ENCODE measurements around the gene RASGEF1B. TPM values are rescaled to one million over a fixed set of nuclear protein-coding genes. Genes with fewer than 3 reads are reported as not detected.

Gene RASGEF1B
- total RNA-seq, 4 donors from 2014 or later: 4.0 to 14.7 (median 9.4) TPM

GRCh38 chr4:81512757-81513501, 41.2 kb upstream of the RASGEF1B start:
- no peaks in the 10 kb centered on the region for H3K9me3 ChIP-seq
- ATAC-seq: no peak
- H3K36me3 ChIP-seq: no peaks in the 10 kb centered on the region
- TF ChIP-seq POLR2AphosphoS5 (IDR thresholded peaks at IDR 0.05): no peak
- TF ChIP-seq CTCF (IDR thresholded peaks at IDR 0.05): no peak
- no peak for TF ChIP-seq EP300 (IDR thresholded peaks at IDR 0.05)
- no peak for TF ChIP-seq POLR2A (IDR thresholded peaks at IDR 0.05)
- H3K4me3 ChIP-seq: no peak overlapping the region
- peaks cover 0 to 5% (median 0%) of the 10 kb centered on the region in 3 donors for H3K4me1 ChIP-seq
- no peak overlapping the region for H3K27ac ChIP-seq
- no peaks in the 10 kb centered on the region for H3K27me3 ChIP-seq
- WGBS, 2 donors (ENCODE audit: low coverage in 1 of 2): 69 to 75% methylated on average over 3 to 4 of the region's 4 CpGs

DNA sequence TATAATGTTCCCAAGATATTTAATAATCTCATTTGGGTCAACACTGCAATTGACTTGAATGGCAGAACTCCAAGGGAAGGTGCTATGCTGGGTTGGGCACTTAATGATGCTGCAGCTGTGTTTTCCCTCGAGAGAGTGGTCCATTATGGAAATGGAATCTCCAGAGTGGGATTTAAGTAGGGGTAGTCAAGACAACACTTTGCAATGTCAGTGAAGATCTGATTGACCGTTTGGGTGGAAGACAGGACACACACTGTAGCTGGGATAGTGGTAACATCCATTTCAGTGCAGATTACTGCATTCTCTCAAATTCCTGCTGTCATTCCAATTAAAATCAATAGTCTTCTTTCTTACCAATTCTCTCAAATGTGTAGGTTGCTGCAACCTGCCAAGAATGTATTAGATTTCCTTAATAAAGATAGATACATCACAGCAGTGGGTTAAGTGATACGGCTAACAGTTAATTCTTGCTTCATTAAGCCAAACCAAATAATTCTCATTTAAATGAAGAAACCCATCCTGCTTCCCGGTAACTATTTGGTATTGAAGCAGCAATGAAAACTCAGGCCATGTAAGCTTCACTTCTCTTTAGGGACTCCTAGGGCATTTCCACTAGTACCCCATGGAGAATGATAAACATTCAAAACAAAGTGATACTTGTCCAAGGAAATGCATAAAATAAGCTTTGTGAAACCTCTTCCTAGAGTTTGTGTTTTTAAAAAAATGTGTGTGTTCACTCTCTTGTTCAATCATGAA, 40.5 kb upstream of the RASGEF1B start:
- no peak for ATAC-seq
- Histone ChIP-seq H3K27ac (no peak overlapping the region), H3K27me3 (no peaks in the 10 kb centered on the region), H3K36me3 (no peaks in the 10 kb centered on the region), H3K9me3 (no peaks in the 10 kb centered on the region), H3K4me1 (peaks cover 0 to 5% (median 0%) of the 10 kb centered on the region in 3 donors), H3K4me3 (no peak overlapping the region)
- TF ChIP-seq POLR2AphosphoS5 (IDR thresholded peaks at IDR 0.05) (no peak), CTCF (IDR thresholded peaks at IDR 0.05) (no peak), POLR2A (IDR thresholded peaks at IDR 0.05) (no peak), EP300 (IDR thresholded peaks at IDR 0.05) (no peak)
- WGBS, 2 donors (ENCODE audit: low coverage in 1 of 2): 67 to 76% methylated on average over 4 of the region's 4 CpGs

DNA sequence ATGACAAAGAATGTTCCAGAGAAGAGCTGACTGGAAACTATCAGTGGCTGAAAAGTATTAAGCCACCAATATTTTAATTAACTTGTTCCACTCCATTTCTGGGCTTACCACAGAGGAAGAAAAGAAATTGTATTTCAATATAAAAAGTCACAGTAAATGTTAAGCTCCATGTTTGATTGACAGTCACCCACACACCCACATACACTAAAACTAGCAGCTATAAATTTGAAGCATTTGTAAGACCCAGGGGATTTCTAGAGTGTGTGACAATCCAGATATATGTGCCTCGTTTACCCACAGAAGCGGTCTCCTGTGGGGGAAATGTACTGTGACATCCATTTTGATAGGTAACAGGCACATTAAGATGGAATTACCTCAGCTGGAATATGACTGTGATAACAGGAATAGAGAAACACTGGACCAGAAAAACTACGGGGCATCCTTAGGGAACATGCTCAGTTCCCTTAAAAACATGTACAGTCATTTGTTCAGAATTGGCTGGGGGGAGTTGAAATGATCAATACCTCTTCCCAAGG, 39.0 kb upstream of the RASGEF1B start:
- Histone ChIP-seq H3K9me3 (no peaks in the 10 kb centered on the region), H3K27me3 (no peaks in the 10 kb centered on the region), H3K36me3 (no peaks in the 10 kb centered on the region), H3K4me3 (no peak overlapping the region), H3K4me1 (peaks cover 0 to 5% (median 0%) of the 10 kb centered on the region in 3 donors), H3K27ac (no peak overlapping the region)
- WGBS, 2 donors (ENCODE audit: low coverage in 1 of 2): 64 to 100% methylated on average over 1 to 2 of the region's 3 CpGs
- no peak for ATAC-seq
- no peak for TF ChIP-seq POLR2AphosphoS5 (IDR thresholded peaks at IDR 0.05)
- no peak for TF ChIP-seq CTCF (IDR thresholded peaks at IDR 0.05)
- TF ChIP-seq POLR2A (IDR thresholded peaks at IDR 0.05): no peak
- TF ChIP-seq EP300 (IDR thresholded peaks at IDR 0.05): no peak

DNA sequence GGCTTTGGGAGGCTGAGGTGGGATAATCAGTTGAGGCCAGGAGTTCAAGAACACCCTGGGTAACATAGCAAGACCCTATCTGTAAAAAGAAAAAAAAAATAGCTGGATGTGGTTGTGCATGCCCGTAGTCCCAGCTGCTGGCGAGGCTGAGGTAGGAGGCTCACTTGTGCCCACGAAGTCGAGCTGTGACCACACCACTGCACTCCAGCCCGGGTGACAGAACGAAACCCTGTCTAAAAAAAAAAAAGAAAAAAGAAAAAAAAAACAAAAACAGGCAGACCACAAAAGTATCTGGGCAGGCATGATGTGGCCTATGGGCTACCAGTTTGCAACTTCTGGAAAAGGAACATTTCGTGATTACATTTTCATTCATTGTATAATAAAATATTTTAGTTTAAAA, 38.1 kb upstream of the RASGEF1B start:
- 77 to 86% methylated on average over 1 to 7 of the region's 7 CpGs for WGBS, 2 donors (ENCODE audit: low coverage in 1 of 2)
- TF ChIP-seq POLR2A (IDR thresholded peaks at IDR 0.05) (no peak), CTCF (IDR thresholded peaks at IDR 0.05) (no peak), EP300 (IDR thresholded peaks at IDR 0.05) (no peak)
- Histone ChIP-seq H3K27ac (no peak overlapping the region), H3K4me3 (no peak overlapping the region), H3K36me3 (no peaks in the 10 kb centered on the region), H3K27me3 (no peaks in the 10 kb centered on the region), H3K9me3 (no peaks in the 10 kb centered on the region), H3K4me1 (peaks cover 0 to 5% (median 0%) of the 10 kb centered on the region in 3 donors)
- ATAC-seq: no peak

Measured in gastroesophageal sphincter (tissue), 4 donors.